Brain microvascular endothelial cell (primary cell): ENCODE data around the gene CX3CL1.

ENCODE experiments used
- DNase-seq: peaks from one replicate; pipeline ENCODE4 v3.0.0-alpha.2; 2020
- H3K27ac ChIP-seq: fragments of 250-450 bp; sonication (Bioruptor Pico); 2 replicates; pipeline ENCODE4 v1.5.1; 2020; ENCODE audit warnings: mild to moderate bottlenecking, moderate library complexity
- H3K27me3 ChIP-seq: fragments of 250-450 bp; sonication (Bioruptor Pico); replicated peaks from 2 replicates; pipeline ENCODE4 v1.5.1; 2020; ENCODE audit warnings: mild to moderate bottlenecking
- H3K36me3 ChIP-seq: fragments of 250-450 bp; sonication (Bioruptor Pico); replicated peaks from 2 replicates; pipeline ENCODE4 v1.5.1; 2020; ENCODE audit warnings: mild to moderate bottlenecking
- H3K4me3 ChIP-seq: 2 replicates; pipeline ENCODE4 v1.5.1; 2011; ENCODE audit warnings: low read depth, mild to moderate bottlenecking, control low read depth, low read length, moderate library complexity
- CTCF ChIP-seq: IDR thresholded peaks from 2 replicates; pipeline ENCODE4 v1.5.1; 2011; ENCODE audit warnings: low read depth, mild to moderate bottlenecking, moderate library complexity, low read length, control low read depth, inconsistent platforms; ENCODE audit errors: missing control alignments
- in situ Hi-C: cut with HindIII; loops from 2 replicates; pipeline ENCODE4 v1.10.0; 2017; ENCODE audit warnings: low sequenced_read_pairs, low pct_ligation_motif_present

Gene CX3CL1

GRCh38 chr16:57401943-57402640 lies 29.8 kb downstream of the CX3CL1 start:
- TF ChIP-seq CTCF = no peak
- Histone ChIP-seq H3K27ac (no peak overlapping the region), H3K27me3 (no peaks in the 10 kb centered on the region), H3K36me3 (no peaks in the 10 kb centered on the region), H3K4me3 (no peak overlapping the region)
- in situ Hi-C loops = no loop called here
- DNase-seq = no peak

DNA sequence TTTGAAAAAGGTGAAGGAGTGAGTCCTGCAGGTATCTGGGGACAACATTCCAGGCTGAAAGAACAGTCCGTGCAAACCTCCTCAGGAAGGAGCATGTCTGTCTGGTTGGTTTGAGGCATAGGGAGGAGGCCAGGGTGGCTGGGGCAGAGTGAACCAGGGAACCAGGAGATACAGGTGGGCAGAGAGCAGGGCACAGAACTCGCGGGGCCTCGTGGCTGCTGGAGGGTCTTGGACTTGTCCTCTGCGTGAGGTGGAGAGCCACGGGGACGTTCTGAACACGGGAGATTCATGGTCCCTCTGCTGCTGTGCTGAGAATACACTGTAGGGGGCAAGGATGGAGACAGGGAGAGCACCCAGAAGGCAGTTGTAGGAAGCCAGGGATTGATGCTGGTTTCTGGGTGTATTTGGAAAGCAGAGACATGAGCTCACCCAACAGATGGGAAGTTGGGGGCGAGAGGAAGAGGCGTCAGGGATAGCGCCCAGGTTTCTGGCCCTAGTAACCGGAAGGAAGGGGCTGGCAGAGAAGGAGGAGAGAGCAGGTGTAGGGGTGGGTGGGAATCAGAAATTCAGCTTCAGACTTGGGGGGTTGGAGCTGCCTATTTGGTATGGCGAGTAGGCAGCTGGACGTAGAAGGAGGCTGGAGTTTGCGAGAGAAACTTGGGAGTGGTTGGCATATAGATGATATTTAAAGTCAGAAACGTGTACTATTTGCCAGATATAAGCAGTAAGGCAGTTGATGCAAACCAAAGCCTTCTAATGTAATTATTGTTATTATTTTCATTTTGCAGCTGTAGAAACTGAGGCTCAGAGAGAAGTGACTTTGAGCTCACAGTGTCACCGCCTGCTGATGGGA lies 31.9 kb downstream of the CX3CL1 start, which contains the start of gene CCL17:
TSS of gene CCL17 (plus strand) at position 803 of the 853 bp plus-strand sequence. CDS start 9,166 bp downstream, outside the sequence.
- no peak within 1 kb of the TSS for H3K4me3 ChIP-seq
- no peak for DNase-seq
- in situ Hi-C loops = no loop called here
- no peaks in the 10 kb centered on the region for H3K36me3 ChIP-seq
- H3K27me3 ChIP-seq = no peaks in the 10 kb centered on the region
- H3K27ac ChIP-seq = no peak within 1 kb of the TSS
- no peak for TF ChIP-seq CTCF

- no peak for TF ChIP-seq CTCF
- no peaks in the 10 kb centered on the region for H3K27me3 ChIP-seq
- H3K36me3 ChIP-seq = no peaks in the 10 kb centered on the region
- in situ Hi-C loops = no loop called here
- no peak overlapping the region for H3K4me3 ChIP-seq
- H3K27ac ChIP-seq = no peak overlapping the region
- no peak for DNase-seq
Observed at GRCh38 chr16:57405097-57405496, 32.8 kb downstream of the CX3CL1 start.

DNA sequence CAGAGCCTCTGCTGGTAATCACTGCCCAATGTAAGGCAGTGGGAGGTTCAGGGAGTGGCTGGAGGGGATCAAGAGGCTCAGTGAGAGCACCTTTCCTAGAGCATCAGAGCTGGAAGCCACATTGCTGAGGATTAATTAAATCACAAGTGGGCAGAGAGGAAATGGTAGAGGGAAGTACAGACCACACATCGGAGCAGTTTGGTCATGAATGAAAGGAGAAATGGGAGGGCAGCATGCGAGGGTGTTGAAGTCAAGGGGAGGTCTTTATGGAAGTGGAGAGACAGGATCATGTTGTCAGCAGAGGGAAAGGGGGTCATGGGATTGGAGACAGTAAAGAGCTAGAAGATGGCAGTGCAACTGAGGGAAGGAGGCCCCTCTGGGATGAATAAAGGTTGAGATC lies 34.6 kb downstream of the CX3CL1 start:
- no peak for DNase-seq
- in situ Hi-C loops = no loop called here
- Histone ChIP-seq H3K27me3 (no peaks in the 10 kb centered on the region), H3K27ac (no peak overlapping the region), H3K4me3 (no peak overlapping the region), H3K36me3 (no peaks in the 10 kb centered on the region)
- no peak for TF ChIP-seq CTCF

DNA sequence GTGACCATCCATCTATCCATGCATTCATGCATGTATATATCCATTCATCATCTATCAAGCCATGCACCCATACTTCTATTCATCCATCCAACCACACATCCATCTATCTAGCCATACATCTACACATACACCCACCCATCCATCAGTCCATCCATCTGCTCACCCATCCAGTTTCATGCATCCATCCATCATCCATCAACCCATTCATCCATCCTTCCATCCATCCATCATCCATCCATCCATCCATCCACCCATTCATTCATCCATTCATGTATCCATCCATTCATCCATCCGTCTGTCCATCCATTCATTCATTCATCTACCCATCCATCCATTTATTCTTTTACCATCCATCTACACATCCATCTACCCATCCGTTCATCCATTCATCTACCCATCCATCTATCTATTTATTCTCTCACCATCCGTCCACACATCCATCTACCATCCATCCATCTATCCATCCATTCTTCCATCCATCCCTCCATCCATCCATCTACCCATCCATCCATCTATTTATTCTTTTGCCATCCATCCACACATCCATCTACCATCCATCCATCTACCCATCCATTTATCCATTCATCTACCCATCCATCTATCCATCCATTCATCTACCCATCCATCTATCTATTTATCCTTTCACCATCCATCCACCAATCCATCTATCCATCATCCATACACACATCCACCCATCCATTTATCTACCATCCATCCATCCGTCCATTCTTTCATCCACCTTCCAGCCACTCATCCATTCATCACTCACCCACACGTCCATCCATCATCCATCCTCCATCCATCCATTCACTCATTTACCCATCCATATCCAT lies 35.4 kb downstream of the CX3CL1 start:
- in situ Hi-C loops = no loop called here
- no peaks in the 10 kb centered on the region for H3K27me3 ChIP-seq
- no peaks in the 10 kb centered on the region for H3K36me3 ChIP-seq
- no peak for DNase-seq
- no peak overlapping the region for H3K4me3 ChIP-seq
- no peak for TF ChIP-seq CTCF
- no peak overlapping the region for H3K27ac ChIP-seq
